ENCODE measurements around the gene TWNK.
"Not testable (repeated sequence)": the region's sequence is repeated elsewhere in the genome, so short reads cannot be mapped to it uniquely, and the experiment has no call there.

The TWNK gene

DNA sequence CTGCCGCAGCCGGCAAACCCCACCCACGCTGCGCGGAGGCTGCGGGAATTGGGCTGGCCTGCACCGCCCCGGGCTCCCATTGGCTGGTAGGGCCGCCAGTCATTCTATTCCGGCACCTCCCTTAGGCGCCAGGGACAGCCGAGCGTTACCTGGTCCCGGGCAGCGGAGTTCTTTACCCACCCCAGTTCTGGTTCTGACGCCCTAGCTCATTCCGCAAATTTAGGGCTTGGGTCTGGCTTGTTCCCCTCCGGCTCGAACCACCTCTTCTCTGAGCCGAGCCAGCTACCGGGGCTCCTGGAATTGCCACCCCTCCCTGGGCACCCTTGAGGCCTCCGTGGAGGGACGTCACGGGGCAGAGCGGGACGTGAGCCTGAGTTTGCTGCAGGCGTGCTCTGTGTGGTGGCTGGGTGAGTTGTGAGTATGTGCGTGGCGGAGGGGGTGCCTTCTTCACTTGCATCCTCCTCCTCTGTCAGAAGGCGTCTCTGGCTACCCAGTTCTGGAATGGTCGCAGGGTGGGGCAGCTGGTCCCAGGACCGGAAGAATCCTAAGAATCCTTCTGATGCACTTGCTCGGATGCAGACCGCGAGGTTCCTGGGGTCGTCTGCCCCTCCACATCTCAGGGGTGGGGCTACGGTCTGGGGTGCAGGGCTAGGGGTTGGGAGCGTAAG, 43.9 kb downstream of the TWNK start, which contains the start of the genes PDZD7 and SFXN3:
TSS of gene PDZD7 (minus strand) at position 2 of the 668 bp plus-strand sequence. CDS start 910 bp downstream, outside the sequence.
TSS of gene SFXN3 (plus strand) at position 107 of the 668 bp plus-strand sequence. CDS start 3,461 bp downstream, outside the sequence.
- Mint-ChIP-seq H3K36me3 (ENCODE audit: low read depth) (no peaks in the 10 kb centered on the region), H3K27me3 (ENCODE audit: low read depth) (peaks cover 44% of the 10 kb centered on the region), H3K9me3 (no peaks in the 10 kb centered on the region), H3K27ac (peak within 1 kb of the TSS; percentile 54 to 77 (median 65)), H3K4me1 (peaks cover 41% of the 10 kb centered on the region), H3K4me3 (peak within 1 kb of the TSS; percentile 72 to 86 (median 86))
- TF ChIP-seq, protein P1, sequence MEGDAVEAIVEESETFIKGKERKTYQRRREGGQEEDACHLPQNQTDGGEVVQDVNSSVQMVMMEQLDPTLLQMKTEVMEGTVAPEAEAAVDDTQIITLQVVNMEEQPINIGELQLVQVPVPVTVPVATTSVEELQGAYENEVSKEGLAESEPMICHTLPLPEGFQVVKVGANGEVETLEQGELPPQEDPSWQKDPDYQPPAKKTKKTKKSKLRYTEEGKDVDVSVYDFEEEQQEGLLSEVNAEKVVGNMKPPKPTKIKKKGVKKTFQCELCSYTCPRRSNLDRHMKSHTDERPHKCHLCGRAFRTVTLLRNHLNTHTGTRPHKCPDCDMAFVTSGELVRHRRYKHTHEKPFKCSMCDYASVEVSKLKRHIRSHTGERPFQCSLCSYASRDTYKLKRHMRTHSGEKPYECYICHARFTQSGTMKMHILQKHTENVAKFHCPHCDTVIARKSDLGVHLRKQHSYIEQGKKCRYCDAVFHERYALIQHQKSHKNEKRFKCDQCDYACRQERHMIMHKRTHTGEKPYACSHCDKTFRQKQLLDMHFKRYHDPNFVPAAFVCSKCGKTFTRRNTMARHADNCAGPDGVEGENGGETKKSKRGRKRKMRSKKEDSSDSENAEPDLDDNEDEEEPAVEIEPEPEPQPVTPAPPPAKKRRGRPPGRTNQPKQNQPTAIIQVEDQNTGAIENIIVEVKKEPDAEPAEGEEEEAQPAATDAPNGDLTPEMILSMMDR (IDR thresholded peaks at IDR 0.05; ENCODE audit: unreplicated experiment in 3 of 3) = no peak

DNA sequence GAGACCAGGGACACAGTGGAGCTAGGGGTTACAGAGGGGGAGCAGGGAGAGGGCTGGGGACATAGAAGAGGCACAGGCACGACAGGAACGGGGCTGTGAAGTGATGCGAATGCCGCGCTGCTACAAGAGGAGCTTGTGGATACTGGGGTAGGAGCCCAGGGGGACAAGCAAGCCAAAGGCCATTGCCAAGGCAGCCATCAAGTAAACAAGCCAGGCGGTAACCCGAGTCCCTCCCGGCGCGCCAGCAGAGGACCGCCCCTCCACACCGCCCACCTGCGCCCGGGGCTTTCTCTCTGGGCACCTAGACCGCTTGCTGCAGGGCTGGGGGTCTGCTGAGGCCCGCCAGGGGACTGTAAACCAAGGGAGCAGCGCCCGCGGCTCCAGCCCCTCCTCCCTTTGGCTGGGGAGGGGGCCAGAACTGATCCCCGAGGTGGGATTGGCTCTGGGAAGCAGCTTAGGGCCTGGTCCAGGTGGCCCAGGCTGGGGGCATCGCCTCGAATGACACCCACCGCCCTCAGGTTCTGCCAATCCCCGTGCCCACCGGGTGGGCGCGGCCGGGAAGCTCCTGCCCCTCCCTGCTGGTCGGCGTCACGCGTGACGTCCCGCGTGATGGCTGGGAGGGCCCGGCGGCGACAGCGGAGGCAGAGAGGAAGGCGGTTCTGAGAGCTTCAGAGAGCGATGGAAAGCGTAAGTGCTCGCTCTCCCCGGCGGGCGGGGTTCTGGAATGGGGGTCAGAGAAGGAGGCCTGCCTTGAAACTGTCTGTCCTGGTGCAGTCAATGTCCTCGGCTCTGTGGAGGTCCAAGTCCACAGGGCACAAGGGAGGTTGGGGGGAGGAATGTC, 44.7 kb downstream of the TWNK start:
- TF ChIP-seq, protein P1 (IDR thresholded peaks at IDR 0.05; ENCODE audit: unreplicated experiment in 3 of 3) = no peak
- Mint-ChIP-seq H3K27ac (peak overlapping the region; percentile 54 to 86 (median 65)), H3K9me3 (no peaks in the 10 kb centered on the region), H3K4me3 (peak overlapping the region; percentile 72 to 86 (median 86)), H3K36me3 (ENCODE audit: low read depth) (no peaks in the 10 kb centered on the region), H3K4me1 (peaks cover 36% of the 10 kb centered on the region), H3K27me3 (ENCODE audit: low read depth) (peaks cover 47% of the 10 kb centered on the region)

DNA sequence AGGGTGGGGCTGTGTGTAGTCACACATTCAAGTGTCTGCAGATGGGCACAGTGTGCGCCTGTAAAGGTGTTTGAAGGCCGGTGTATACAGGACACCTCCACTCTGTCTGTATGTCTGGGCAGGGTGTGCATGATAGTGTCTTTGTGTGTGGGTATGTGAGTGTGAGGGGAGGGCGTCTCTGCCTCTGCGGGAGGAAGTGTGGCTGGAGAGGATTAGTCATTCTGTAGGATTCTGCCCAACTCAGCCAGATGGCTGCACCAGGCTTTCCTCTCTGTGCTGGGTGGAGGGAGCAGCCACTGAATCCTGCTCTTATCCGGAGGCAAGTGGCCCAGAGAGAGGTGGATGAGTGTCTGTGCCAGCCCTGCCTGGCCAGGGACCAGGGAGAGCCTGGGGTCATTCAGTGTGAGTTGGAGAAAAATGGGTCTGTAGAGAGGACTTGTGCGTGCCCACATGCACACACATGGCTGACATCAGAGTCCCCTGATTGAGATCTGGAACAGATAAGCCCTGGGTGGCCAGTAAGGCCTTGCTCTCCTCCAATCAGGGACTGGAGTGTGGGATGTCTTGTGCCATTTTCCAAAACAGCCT, 45.4 kb downstream of the TWNK start:
- H3K4me3 Mint-ChIP-seq = peak overlapping the region; percentile 72 to 84 (median 84)
- TF ChIP-seq, protein P1 (IDR thresholded peaks at IDR 0.05; ENCODE audit: unreplicated experiment in 3 of 3) = no peak
- peak overlapping the region; percentile 35 to 86 (median 54) for H3K27ac Mint-ChIP-seq
- H3K4me1 Mint-ChIP-seq = peaks cover 28% of the 10 kb centered on the region
- H3K27me3 Mint-ChIP-seq (ENCODE audit: low read depth) = peaks cover 47% of the 10 kb centered on the region
- no peaks in the 10 kb centered on the region for H3K9me3 Mint-ChIP-seq
- peaks cover under 1% of the 10 kb centered on the region for H3K36me3 Mint-ChIP-seq (ENCODE audit: low read depth)

DNA sequence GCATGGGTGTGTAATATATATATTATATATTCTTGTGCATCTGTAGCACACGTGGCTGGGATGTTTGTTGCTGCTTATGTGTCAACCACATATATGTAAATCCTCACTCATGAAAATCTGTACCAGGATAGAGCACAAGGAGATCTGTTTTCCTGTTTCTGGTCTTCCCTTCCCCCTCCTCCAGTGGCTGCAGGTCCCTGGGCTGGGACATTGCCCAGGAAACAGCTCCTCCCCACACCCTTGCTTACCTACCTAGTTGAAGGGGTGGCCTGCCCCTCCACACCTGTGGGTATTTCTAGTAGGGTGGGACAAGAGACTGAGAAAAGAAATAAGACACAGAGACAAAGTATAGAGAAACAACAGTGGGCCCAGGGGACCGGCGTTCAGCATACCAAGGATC, 45.9 kb downstream of the TWNK start:
- Mint-ChIP-seq H3K36me3 (ENCODE audit: low read depth) (peaks cover 6% of the 10 kb centered on the region), H3K4me1 (peaks cover 26% of the 10 kb centered on the region), H3K27ac (no peak overlapping the region), H3K4me3 (peak overlapping the region; percentile 50 to 68 (median 62)), H3K9me3 (no peaks in the 10 kb centered on the region), H3K27me3 (ENCODE audit: low read depth) (peaks cover 43% of the 10 kb centered on the region)
- TF ChIP-seq, protein P1 (IDR thresholded peaks at IDR 0.05; ENCODE audit: unreplicated experiment in 3 of 3) = no peak

DNA sequence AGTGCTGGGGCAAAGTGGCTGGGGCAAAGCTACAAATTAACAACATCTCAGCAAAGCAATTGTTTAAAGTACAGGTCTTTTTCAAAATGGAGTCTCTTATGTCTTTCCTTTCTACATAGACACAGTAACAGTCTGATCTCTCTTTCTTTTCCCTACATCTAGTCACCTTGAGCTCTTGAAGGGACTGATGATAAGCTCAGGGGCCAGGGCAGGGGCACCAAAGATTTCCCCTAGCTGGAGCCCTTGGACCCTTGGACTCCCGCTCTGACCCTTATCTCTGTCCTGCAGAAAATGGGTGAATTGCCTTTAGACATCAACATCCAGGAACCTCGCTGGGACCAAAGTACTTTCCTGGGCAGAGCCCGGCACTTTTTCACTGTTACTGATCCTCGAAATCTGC, 47.1 kb downstream of the TWNK start:
- Mint-ChIP-seq H3K4me1 (peaks cover 15% of the 10 kb centered on the region), H3K27me3 (ENCODE audit: low read depth) (peaks cover 34% of the 10 kb centered on the region), H3K4me3 (peak overlapping the region in 1 of 3 experiments; percentile 41)
- H3K9me3 Mint-ChIP-seq; H3K27ac Mint-ChIP-seq; H3K36me3 Mint-ChIP-seq (ENCODE audit: low read depth): not testable (repeated sequence)

DNA sequence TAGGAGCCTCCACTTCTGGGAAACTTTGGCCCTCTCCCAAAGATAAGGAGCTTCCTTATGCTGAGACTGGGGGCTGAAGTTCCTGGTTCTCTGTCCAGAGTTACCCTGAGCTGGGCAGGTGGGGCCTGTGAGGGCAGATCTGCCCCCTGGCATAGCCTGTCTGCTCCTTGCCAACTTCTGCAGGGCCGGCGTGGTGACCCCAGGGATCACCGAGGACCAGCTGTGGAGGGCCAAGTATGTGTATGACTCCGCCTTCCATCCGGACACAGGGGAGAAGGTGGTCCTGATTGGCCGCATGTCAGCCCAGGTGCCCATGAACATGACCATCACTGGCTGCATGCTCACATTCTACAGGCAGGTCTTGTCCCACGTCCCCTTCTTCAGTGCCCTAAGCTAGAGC, 48.0 kb downstream of the TWNK start:
- Mint-ChIP-seq H3K27me3 (ENCODE audit: low read depth) (peaks cover 31% of the 10 kb centered on the region), H3K36me3 (ENCODE audit: low read depth) (peaks cover 6% of the 10 kb centered on the region), H3K9me3 (no peaks in the 10 kb centered on the region), H3K4me1 (peaks cover 13% of the 10 kb centered on the region), H3K4me3 (no peak overlapping the region), H3K27ac (no peak overlapping the region)
- TF ChIP-seq, protein P1 (IDR thresholded peaks at IDR 0.05; ENCODE audit: unreplicated experiment in 3 of 3) = no peak
